HepG2 (cell line): ENCODE data around the gene UGT1A3. TPM values are rescaled to one million over a fixed set of nuclear protein-coding genes. Genes with fewer than 3 reads are reported as not detected.

Experiments used
- CAMTA2 ChIP-seq: sonication (generic); formaldehyde crosslinking; IDR thresholded peaks from 2 replicates; pipeline ENCODE4 v1.4.0; 2020; ENCODE audit warnings: mild to moderate bottlenecking, missing genetic modification reagents, borderline replicate concordance
- CCAR2 ChIP-seq: fragments of 200-400 bp; formaldehyde crosslinking; optimal IDR thresholded peaks from 2 replicates; pipeline ENCODE3; 2018; ENCODE audit warnings: low read depth, mild to moderate bottlenecking, low read length, moderate library complexity
- CHCHD3 ChIP-seq: sonication (generic); formaldehyde crosslinking; IDR thresholded peaks from 2 replicates; pipeline ENCODE4 v1.8.0; 2022; ENCODE audit warnings: mild to moderate bottlenecking, missing genetic modification reagents, moderate library complexity
- DRAP1 ChIP-seq: IDR thresholded peaks from 2 replicates; pipeline ENCODE4 v1.6.1; 2016; ENCODE audit warnings: missing genetic modification reagents, missing compliant biosample characterization
- MXI1 ChIP-seq: IDR thresholded peaks from 3 replicates; pipeline ENCODE4 v1.6.1; 2012; ENCODE audit warnings: low read depth, low read length, inconsistent platforms, borderline replicate concordance
- NAIF1 ChIP-seq: sonication (generic); formaldehyde crosslinking; IDR thresholded peaks from 2 replicates; pipeline ENCODE4 v1.5.0; 2020; ENCODE audit warnings: mild to moderate bottlenecking, missing genetic modification reagents, borderline replicate concordance
- SCMH1 ChIP-seq: sonication (generic); formaldehyde crosslinking; IDR thresholded peaks from 2 replicates; pipeline ENCODE4 v1.9.0; 2021; ENCODE audit warnings: missing genetic modification reagents, mild to moderate bottlenecking, borderline replicate concordance
- SMAD9 ChIP-seq: sonication (generic); formaldehyde crosslinking; IDR thresholded peaks from 2 replicates; pipeline ENCODE4 v1.5.1; 2020; ENCODE audit warnings: mild to moderate bottlenecking, missing genetic modification reagents
- TBL1XR1 ChIP-seq: fragments of 150-350 bp; IDR thresholded peaks from 2 replicates; pipeline ENCODE4 v1.6.1; 2014; ENCODE audit warnings: borderline replicate concordance, low read length; ENCODE audit not compliant: partially characterized antibody
- TCF7 ChIP-seq: sonication (generic); IDR thresholded peaks from 2 replicates; pipeline ENCODE4 v1.6.1; 2016; ENCODE audit warnings: antibody characterized with exemption, low read depth
- YEATS4 ChIP-seq: sonication (generic); formaldehyde crosslinking; IDR thresholded peaks from 2 replicates; pipeline ENCODE4 v1.4.0; 2020; ENCODE audit warnings: missing genetic modification reagents, borderline replicate concordance
- ZNF138 ChIP-seq: sonication (generic); formaldehyde crosslinking; IDR thresholded peaks from 2 replicates; pipeline ENCODE4 v1.5.0; 2020; ENCODE audit warnings: mild to moderate bottlenecking, low read depth, missing genetic modification reagents
- ZNF281 ChIP-seq: sonication (generic); formaldehyde crosslinking; IDR thresholded peaks from 2 replicates; pipeline ENCODE4 v1.4.0; 2020; ENCODE audit warnings: missing genetic modification reagents, borderline replicate concordance
- ZNF382 ChIP-seq: sonication (generic); formaldehyde crosslinking; IDR thresholded peaks from 2 replicates; pipeline ENCODE4 v1.5.0; 2020; ENCODE audit warnings: missing genetic modification reagents, mild to moderate bottlenecking, borderline replicate concordance
- ZNF451 ChIP-seq: sonication (generic); formaldehyde crosslinking; IDR thresholded peaks from 2 replicates; pipeline ENCODE4 v1.5.0; 2020; ENCODE audit warnings: mild to moderate bottlenecking, missing genetic modification reagents
- ZNF747 ChIP-seq: sonication (generic); formaldehyde crosslinking; IDR thresholded peaks from 2 replicates; pipeline ENCODE4 v1.8.1; 2023; ENCODE audit warnings: missing genetic modification reagents, mild to moderate bottlenecking, borderline replicate concordance
- polyA plus RNA-seq, 8 experiments: library from polyadenylated mRNA; depleted of rRNA in 3 of 8; stranded (reverse) in 7 of 8; unstranded in 1 of 8; fragments of >200 nt; fragmentation: Illumina TruSeq in 4 of 8; extraction: Trizol in 4 of 8; gene quantifications; 2 replicates each; pipeline versions ENCODE4 v1.2.1 to v1.2.3, GENCODE V29; 2011 to 2016; ENCODE audit warnings: low read depth in 4 of 8, missing spikeins in 1 of 8, mixed read lengths in 1 of 8; ENCODE audit not compliant: insufficient read depth in 1 of 8
- total RNA-seq, 5 experiments: library from RNA; depleted of rRNA; stranded (reverse); fragments of >200 nt; fragmentation: Illumina TruSeq; extraction: Trizol; gene quantifications; 2 replicates each; pipeline ENCODE4 v1.2.3, GENCODE V29; 2016; ENCODE audit warnings: low read depth in 1 of 5
- TF ChIP-seq, protein P1 (sequence below): sonication (generic); formaldehyde crosslinking; IDR thresholded peaks from 2 replicates; pipeline ENCODE4 v1.5.0; 2020; ENCODE audit warnings: mild to moderate bottlenecking, missing genetic modification reagents, borderline replicate concordance
- TF ChIP-seq, protein P2 (sequence below): sonication (generic); formaldehyde crosslinking; IDR thresholded peaks from 2 replicates; pipeline ENCODE4 v1.4.0; 2020; ENCODE audit warnings: missing genetic modification reagents

UGT1A3 gene
- total and polyA plus RNA-seq, 2 of the 13 experiments (the other 11 are each of a cell fraction or from before 2014, with no cell fraction given) = not detected

GRCh38 chr2:233745073-233745755 is 16.4 kb downstream of the UGT1A3 start (continued):
- peak; percentile 100 for TF ChIP-seq TCF7
- TF ChIP-seq NAIF1 = no peak
- no peak for TF ChIP-seq ZNF138 (CRISPR knock-in tag)
- TF ChIP-seq ZNF281 (CRISPR knock-in tag) = peak; percentile 71; the same call in 1 of the 2 replicates
- TF ChIP-seq MXI1 = no peak; the same call in 2 of the 3 replicates
- no peak for TF ChIP-seq ZNF747 (CRISPR knock-in tag)
- no peak for TF ChIP-seq CAMTA2 (CRISPR knock-in tag)
- no peak for TF ChIP-seq ZNF451
- TF ChIP-seq, protein P1, sequence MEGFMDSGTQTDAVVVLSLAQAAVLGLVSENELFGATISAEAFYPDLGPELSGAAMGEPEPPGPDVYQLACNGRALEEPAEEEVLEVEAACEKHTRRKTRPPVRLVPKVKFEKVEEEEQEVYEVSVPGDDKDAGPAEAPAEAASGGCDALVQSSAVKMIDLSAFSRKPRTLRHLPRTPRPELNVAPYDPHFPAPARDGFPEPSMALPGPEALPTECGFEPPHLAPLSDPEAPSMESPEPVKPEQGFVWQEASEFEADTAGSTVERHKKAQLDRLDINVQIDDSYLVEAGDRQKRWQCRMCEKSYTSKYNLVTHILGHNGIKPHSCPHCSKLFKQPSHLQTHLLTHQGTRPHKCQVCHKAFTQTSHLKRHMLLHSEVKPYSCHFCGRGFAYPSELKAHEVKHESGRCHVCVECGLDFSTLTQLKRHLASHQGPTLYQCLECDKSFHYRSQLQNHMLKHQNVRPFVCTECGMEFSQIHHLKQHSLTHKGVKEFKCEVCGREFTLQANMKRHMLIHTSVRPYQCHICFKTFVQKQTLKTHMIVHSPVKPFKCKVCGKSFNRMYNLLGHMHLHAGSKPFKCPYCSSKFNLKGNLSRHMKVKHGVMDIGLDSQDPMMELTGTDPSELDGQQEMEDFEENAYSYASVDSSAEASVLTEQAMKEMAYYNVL = peak; percentile 94
- TF ChIP-seq DRAP1 = peak; percentile 55; the same call in 1 of the 2 replicates
- no peak for TF ChIP-seq ZNF382 (CRISPR knock-in tag)
- TF ChIP-seq YEATS4 = peak; percentile 47; the same call in 1 of the 2 replicates
- TF ChIP-seq, protein P2, sequence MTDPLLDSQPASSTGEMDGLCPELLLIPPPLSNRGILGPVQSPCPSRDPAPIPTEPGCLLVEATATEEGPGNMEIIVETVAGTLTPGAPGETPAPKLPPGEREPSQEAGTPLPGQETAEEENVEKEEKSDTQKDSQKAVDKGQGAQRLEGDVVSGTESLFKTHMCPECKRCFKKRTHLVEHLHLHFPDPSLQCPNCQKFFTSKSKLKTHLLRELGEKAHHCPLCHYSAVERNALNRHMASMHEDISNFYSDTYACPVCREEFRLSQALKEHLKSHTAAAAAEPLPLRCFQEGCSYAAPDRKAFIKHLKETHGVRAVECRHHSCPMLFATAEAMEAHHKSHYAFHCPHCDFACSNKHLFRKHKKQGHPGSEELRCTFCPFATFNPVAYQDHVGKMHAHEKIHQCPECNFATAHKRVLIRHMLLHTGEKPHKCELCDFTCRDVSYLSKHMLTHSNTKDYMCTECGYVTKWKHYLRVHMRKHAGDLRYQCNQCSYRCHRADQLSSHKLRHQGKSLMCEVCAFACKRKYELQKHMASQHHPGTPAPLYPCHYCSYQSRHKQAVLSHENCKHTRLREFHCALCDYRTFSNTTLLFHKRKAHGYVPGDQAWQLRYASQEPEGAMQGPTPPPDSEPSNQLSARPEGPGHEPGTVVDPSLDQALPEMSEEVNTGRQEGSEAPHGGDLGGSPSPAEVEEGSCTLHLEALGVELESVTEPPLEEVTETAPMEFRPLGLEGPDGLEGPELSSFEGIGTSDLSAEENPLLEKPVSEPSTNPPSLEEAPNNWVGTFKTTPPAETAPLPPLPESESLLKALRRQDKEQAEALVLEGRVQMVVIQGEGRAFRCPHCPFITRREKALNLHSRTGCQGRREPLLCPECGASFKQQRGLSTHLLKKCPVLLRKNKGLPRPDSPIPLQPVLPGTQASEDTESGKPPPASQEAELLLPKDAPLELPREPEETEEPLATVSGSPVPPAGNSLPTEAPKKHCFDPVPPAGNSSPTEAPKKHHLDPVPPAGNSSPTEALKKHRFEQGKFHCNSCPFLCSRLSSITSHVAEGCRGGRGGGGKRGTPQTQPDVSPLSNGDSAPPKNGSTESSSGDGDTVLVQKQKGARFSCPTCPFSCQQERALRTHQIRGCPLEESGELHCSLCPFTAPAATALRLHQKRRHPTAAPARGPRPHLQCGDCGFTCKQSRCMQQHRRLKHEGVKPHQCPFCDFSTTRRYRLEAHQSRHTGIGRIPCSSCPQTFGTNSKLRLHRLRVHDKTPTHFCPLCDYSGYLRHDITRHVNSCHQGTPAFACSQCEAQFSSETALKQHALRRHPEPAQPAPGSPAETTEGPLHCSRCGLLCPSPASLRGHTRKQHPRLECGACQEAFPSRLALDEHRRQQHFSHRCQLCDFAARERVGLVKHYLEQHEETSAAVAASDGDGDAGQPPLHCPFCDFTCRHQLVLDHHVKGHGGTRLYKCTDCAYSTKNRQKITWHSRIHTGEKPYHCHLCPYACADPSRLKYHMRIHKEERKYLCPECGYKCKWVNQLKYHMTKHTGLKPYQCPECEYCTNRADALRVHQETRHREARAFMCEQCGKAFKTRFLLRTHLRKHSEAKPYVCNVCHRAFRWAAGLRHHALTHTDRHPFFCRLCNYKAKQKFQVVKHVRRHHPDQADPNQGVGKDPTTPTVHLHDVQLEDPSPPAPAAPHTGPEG (CRISPR knock-in tag) = no peak
- TF ChIP-seq TBL1XR1 = peak; percentile 100
- no peak for TF ChIP-seq CCAR2
- TF ChIP-seq CHCHD3 = 0 out of 2 replicates have a peak, but pooled peaks have one; percentile 42
- TF ChIP-seq SMAD9 (CRISPR knock-in tag) = no peak
- no peak for TF ChIP-seq SCMH1 (CRISPR knock-in tag)
